HG02763 (cell line): Measurements from ENCODE around the gene FAM20A.

Experiments used
- ATAC-seq: cut with Tn5 transposase; IDR thresholded peaks from one replicate; pipeline ENCODE4 v1.9.1; 2021; ENCODE audit warnings: mild to moderate bottlenecking, moderate library complexity; ENCODE audit not compliant: unreplicated experiment

FAM20A gene

GRCh38 chr17:68611353-68612208, 10.4 kb upstream of the FAM20A start:
- no peak for ATAC-seq

GRCh38 chr17:68610554-68610953, 9.4 kb upstream of the FAM20A start:
- ATAC-seq = no peak

- ATAC-seq = no peak
These were observed 7.5 kb upstream of the FAM20A start for GRCh38 chr17:68608515-68609130.

GRCh38 chr17:68606451-68607307, 5.5 kb upstream of the FAM20A start:
- ATAC-seq = no peak

- no peak for ATAC-seq
These were observed 4.7 kb upstream of the FAM20A start for GRCh38 chr17:68605914-68606313.

- ATAC-seq = no peak
These were observed 2.5 kb upstream of the FAM20A start for GRCh38 chr17:68603656-68604055.

GRCh38 chr17:68603027-68603426, 1.9 kb upstream of the FAM20A start:
- ATAC-seq = no peak

GRCh38 chr17:68602289-68602688, 1.1 kb upstream of the FAM20A start:
- no peak for ATAC-seq

- ATAC-seq = no peak
These were observed 560 bp upstream of the FAM20A start for GRCh38 chr17:68601565-68602288.

GRCh38 chr17:68600067-68600930, 868 bp downstream of the FAM20A start:
- no peak for ATAC-seq

GRCh38 chr17:68599552-68600066, 1.6 kb downstream of the FAM20A start:
- no peak for ATAC-seq

- no peak for ATAC-seq
These were observed 2.1 kb downstream of the FAM20A start for GRCh38 chr17:68599091-68599490.

GRCh38 chr17:68598545-68598961, 2.6 kb downstream of the FAM20A start:
- ATAC-seq = no peak

- ATAC-seq = no peak
These were observed 3.1 kb downstream of the FAM20A start for GRCh38 chr17:68598074-68598473.

GRCh38 chr17:68596411-68596945, 4.7 kb downstream of the FAM20A start:
- ATAC-seq = no peak

- ATAC-seq = no peak
These were observed 5.2 kb downstream of the FAM20A start for GRCh38 chr17:68595986-68596385.

- ATAC-seq = no peak
These were observed 5.7 kb downstream of the FAM20A start for GRCh38 chr17:68595496-68595895.

- ATAC-seq = no peak
These were observed 6.6 kb downstream of the FAM20A start for GRCh38 chr17:68594552-68594951.
